Activated naive CD4-positive, alpha-beta T cell treated with anti-CD3 and anti-CD28 coated beads for 36 hours (primary cell): ENCODE measurements around the gene B3GAT1. TPM values are rescaled to one million over a fixed set of nuclear protein-coding genes. Genes with fewer than 3 reads are reported as not detected.

Source experiments
- CTCF ChIA-PET: fragments of 350-600 bp; sonication (Branson Sonifier 250); formaldehyde crosslinking; loops from one replicate; lab custom pipeline; 2021; ENCODE audit warnings: antibody characterized with exemption; lab: Charles Lee
- DNase-seq: peaks from one replicate; pipeline ENCODE4 v3.0.0-alpha.2; 2020
- H3K27ac Mint-ChIP-seq: one replicate; pipeline ENCODE4 v1.8.0; 2021; ENCODE audit warnings: mild to moderate bottlenecking, mixed read lengths
- H3K27me3 Mint-ChIP-seq: one replicate; pipeline ENCODE4 v1.8.0; 2021; ENCODE audit warnings: low read depth, mixed read lengths
- H3K36me3 Mint-ChIP-seq: one replicate; pipeline ENCODE4 v1.8.0; 2021; ENCODE audit warnings: low read depth, mixed read lengths
- H3K4me1 Mint-ChIP-seq: one replicate; pipeline ENCODE4 v1.8.0; 2021; ENCODE audit warnings: low read depth, mixed read lengths
- H3K4me3 Mint-ChIP-seq: one replicate; pipeline ENCODE4 v1.8.0; 2021; ENCODE audit warnings: mild to moderate bottlenecking, moderate library complexity, mixed read lengths
- H3K9me3 Mint-ChIP-seq: one replicate; pipeline ENCODE4 v1.8.0; 2021; ENCODE audit warnings: mixed read lengths
- intact Hi-C: fragments of 100-400 bp; cut with micrococcal nuclease; formaldehyde crosslinking; loops from one replicate; pipeline ENCODE4 v1.15.1; 2023
- total RNA-seq, 2 experiments: library from RNA; stranded (reverse); gene quantifications; one replicate each; pipeline ENCODE4 v1.2.3, GENCODE V29; 2021

Gene B3GAT1
- total RNA-seq, 2 experiments from 2014 or later: 0.05 TPM; not detected in 1

- H3K4me1 Mint-ChIP-seq: no peaks in the 10 kb centered on the region
- no peak for DNase-seq
- peaks cover 8% of the 10 kb centered on the region for H3K27me3 Mint-ChIP-seq
- no peak overlapping the region for H3K27ac Mint-ChIP-seq
- CTCF ChIA-PET: no interaction called here
- H3K4me3 Mint-ChIP-seq: no peak overlapping the region
- H3K36me3 Mint-ChIP-seq: no peaks in the 10 kb centered on the region
- peaks cover 2% of the 10 kb centered on the region for H3K9me3 Mint-ChIP-seq
- intact Hi-C loops: no loop called here
Measured at GRCh38 chr11:134438542-134439537, 26.8 kb upstream of the B3GAT1 start.

- DNase-seq: no peak
- H3K36me3 Mint-ChIP-seq: no peaks in the 10 kb centered on the region
- H3K4me3 Mint-ChIP-seq: no peak overlapping the region
- H3K4me1 Mint-ChIP-seq: no peaks in the 10 kb centered on the region
- H3K27ac Mint-ChIP-seq: no peak overlapping the region
- peaks cover 9% of the 10 kb centered on the region for H3K27me3 Mint-ChIP-seq
- intact Hi-C loops: no loop called here
- CTCF ChIA-PET: no interaction called here
- H3K9me3 Mint-ChIP-seq: no peaks in the 10 kb centered on the region
Measured at GRCh38 chr11:134437821-134438220, 25.8 kb upstream of the B3GAT1 start.

GRCh38 chr11:134436781-134437180 lies 24.7 kb upstream of the B3GAT1 start:
- H3K4me1 Mint-ChIP-seq: no peaks in the 10 kb centered on the region
- CTCF ChIA-PET: no interaction called here
- no peak for DNase-seq
- peaks cover 7% of the 10 kb centered on the region for H3K27me3 Mint-ChIP-seq
- no peak overlapping the region for H3K4me3 Mint-ChIP-seq
- H3K9me3 Mint-ChIP-seq: no peaks in the 10 kb centered on the region
- no peaks in the 10 kb centered on the region for H3K36me3 Mint-ChIP-seq
- intact Hi-C loops: no loop called here
- no peak overlapping the region for H3K27ac Mint-ChIP-seq

- no peak overlapping the region for H3K4me3 Mint-ChIP-seq
- no peaks in the 10 kb centered on the region for H3K36me3 Mint-ChIP-seq
- H3K4me1 Mint-ChIP-seq: no peaks in the 10 kb centered on the region
- peaks cover 6% of the 10 kb centered on the region for H3K27me3 Mint-ChIP-seq
- CTCF ChIA-PET: no interaction called here
- intact Hi-C loops: no loop called here
- no peak overlapping the region for H3K27ac Mint-ChIP-seq
- no peaks in the 10 kb centered on the region for H3K9me3 Mint-ChIP-seq
- DNase-seq: no peak
Measured at GRCh38 chr11:134433806-134434205, 21.8 kb upstream of the B3GAT1 start.

GRCh38 chr11:134433251-134433650 lies 21.2 kb upstream of the B3GAT1 start:
- H3K27ac Mint-ChIP-seq: no peak overlapping the region
- no peak for DNase-seq
- no peaks in the 10 kb centered on the region for H3K36me3 Mint-ChIP-seq
- CTCF ChIA-PET: no interaction called here
- intact Hi-C loops: no loop called here
- H3K27me3 Mint-ChIP-seq: peaks cover 6% of the 10 kb centered on the region
- H3K9me3 Mint-ChIP-seq: no peaks in the 10 kb centered on the region
- no peaks in the 10 kb centered on the region for H3K4me1 Mint-ChIP-seq
- H3K4me3 Mint-ChIP-seq: no peak overlapping the region

GRCh38 chr11:134432776-134433175 lies 20.7 kb upstream of the B3GAT1 start:
- no peaks in the 10 kb centered on the region for H3K4me1 Mint-ChIP-seq
- no peaks in the 10 kb centered on the region for H3K9me3 Mint-ChIP-seq
- CTCF ChIA-PET: no interaction called here
- H3K27me3 Mint-ChIP-seq: peaks cover 6% of the 10 kb centered on the region
- intact Hi-C loops: no loop called here
- H3K27ac Mint-ChIP-seq: no peak overlapping the region
- no peaks in the 10 kb centered on the region for H3K36me3 Mint-ChIP-seq
- DNase-seq: no peak
- no peak overlapping the region for H3K4me3 Mint-ChIP-seq

- no peak for DNase-seq
- Mint-ChIP-seq H3K4me3 (no peak overlapping the region), H3K9me3 (no peaks in the 10 kb centered on the region), H3K27ac (no peak overlapping the region), H3K36me3 (no peaks in the 10 kb centered on the region), H3K27me3 (peaks cover 6% of the 10 kb centered on the region), H3K4me1 (no peaks in the 10 kb centered on the region)
- CTCF ChIA-PET: interaction anchor here (0.6 kb wide), 1 partner anchor 10 kb away, joined by 6 read pairs; no protein-coding TSS in a partner anchor
- intact Hi-C loops: no loop called here
Measured at GRCh38 chr11:134429106-134429505, 17.1 kb upstream of the B3GAT1 start.

GRCh38 chr11:134425816-134426536 lies 13.9 kb upstream of the B3GAT1 start:
- H3K9me3 Mint-ChIP-seq: no peaks in the 10 kb centered on the region
- CTCF ChIA-PET: interaction anchor here (1.2 kb wide), 1 partner anchor 152 kb away, joined by 5 read pairs; no protein-coding TSS in a partner anchor
- H3K36me3 Mint-ChIP-seq: no peaks in the 10 kb centered on the region

GRCh38 chr11:134425413-134425812 lies 13.4 kb upstream of the B3GAT1 start:
- Mint-ChIP-seq H3K27ac (no peak overlapping the region), H3K4me1 (no peaks in the 10 kb centered on the region), H3K4me3 (no peak overlapping the region), H3K27me3 (no peaks in the 10 kb centered on the region), H3K9me3 (no peaks in the 10 kb centered on the region), H3K36me3 (no peaks in the 10 kb centered on the region)
- CTCF ChIA-PET: no interaction called here
- no peak for DNase-seq
- intact Hi-C loops: no loop called here

More at GRCh38 chr11:134425816-134426536, 13.9 kb upstream of the B3GAT1 start:
- H3K4me1 Mint-ChIP-seq: no peaks in the 10 kb centered on the region
- intact Hi-C loops: no loop called here
- no peak overlapping the region for H3K4me3 Mint-ChIP-seq
- H3K27ac Mint-ChIP-seq: no peak overlapping the region
- no peak for DNase-seq
- H3K27me3 Mint-ChIP-seq: no peaks in the 10 kb centered on the region

- Mint-ChIP-seq H3K4me1 (no peaks in the 10 kb centered on the region), H3K27ac (no peak overlapping the region), H3K9me3 (no peaks in the 10 kb centered on the region), H3K27me3 (no peaks in the 10 kb centered on the region), H3K36me3 (no peaks in the 10 kb centered on the region), H3K4me3 (no peak overlapping the region)
- CTCF ChIA-PET: no interaction called here
- intact Hi-C loops: no loop called here
- no peak for DNase-seq
Measured at GRCh38 chr11:134423106-134423505, 11.1 kb upstream of the B3GAT1 start.

GRCh38 chr11:134417871-134418840 lies 6.1 kb upstream of the B3GAT1 start:
- Mint-ChIP-seq H3K4me3 (no peak overlapping the region), H3K36me3 (no peaks in the 10 kb centered on the region), H3K27ac (no peak overlapping the region), H3K4me1 (no peaks in the 10 kb centered on the region), H3K9me3 (no peaks in the 10 kb centered on the region), H3K27me3 (peaks cover 32% of the 10 kb centered on the region)
- DNase-seq: no peak
- CTCF ChIA-PET: no interaction called here
- intact Hi-C loops: no loop called here

GRCh38 chr11:134416726-134417125 lies 4.7 kb upstream of the B3GAT1 start:
- peaks cover 35% of the 10 kb centered on the region for H3K27me3 Mint-ChIP-seq
- CTCF ChIA-PET: no interaction called here
- H3K9me3 Mint-ChIP-seq: no peaks in the 10 kb centered on the region
- H3K36me3 Mint-ChIP-seq: no peaks in the 10 kb centered on the region
- H3K4me3 Mint-ChIP-seq: no peak overlapping the region
- H3K27ac Mint-ChIP-seq: no peak overlapping the region
- no peak for DNase-seq
- H3K4me1 Mint-ChIP-seq: peaks cover 2% of the 10 kb centered on the region
- intact Hi-C loops: no loop called here
